HCT116 (cell line): ENCODE data around the gene RIGI. TPM values are rescaled to one million over a fixed set of nuclear protein-coding genes. Genes with fewer than 3 reads are reported as not detected.

Source experiments
- ATAC-seq: fragments of 200-7000 bp; cut with Tn5 transposase; 2 replicates; pipeline ENCODE4 v1.9.1; 2020; ENCODE audit warnings: mild to moderate bottlenecking, moderate library complexity
- BruUV-seq: library from RNA; stranded (reverse); fragments of 400-500 nt; replicated peaks from 2 replicates; lab custom pipeline; 2021; lab: Mats Ljungman, UMichigan
- CTCF ChIA-PET: fragments of 300-600 bp; sonication (Branson Sonifier 250); formaldehyde crosslinking; loops from one replicate; lab custom pipeline; 2021; ENCODE audit warnings: antibody characterized with exemption; lab: Charles Lee
- POLR2A ChIA-PET: fragments of 300-600, 350-600 bp; sonication (Branson Sonifier 250); formaldehyde crosslinking; loops from one replicate; lab custom pipeline; 2021; ENCODE audit warnings: antibody characterized with exemption; lab: Charles Lee
- RAD21 ChIA-PET, 2 experiments: fragments of 300-600 bp; sonication (Branson Sonifier 250); formaldehyde crosslinking; loops; one replicate each; lab custom pipeline; 2023; ENCODE audit warnings: low total read pairs in 2 of 2; ENCODE audit not compliant: uncharacterized antibody in 2 of 2, unreplicated experiment in 2 of 2, low non-redundant PET in 1 of 2; lab: Charles Lee
- DNase-seq: peaks from one replicate; pipeline ENCODE4 v3.0.0-alpha.2; 2010; ENCODE audit warnings: low read depth, low spot score
- H2AFZ ChIP-seq: fragments of 200-600 bp; shearing (Covaris generic), sonication (generic); 2 replicates; pipeline ENCODE4 v1.6.1; 2017; ENCODE audit warnings: low read depth, mixed run types, mixed read lengths, antibody characterized with exemption, low read length; ENCODE audit not compliant: poor library complexity, severe bottlenecking
- H3K27ac ChIP-seq: 2 replicates; pipeline ENCODE4 v1.5.1; 2012; ENCODE audit warnings: low read depth, low read length
- H3K27me3 ChIP-seq: fragments of 200-600 bp; sonication (generic); 2 replicates; pipeline ENCODE4 v1.6.1; 2016; ENCODE audit warnings: mixed run types, low read length, mixed read lengths; ENCODE audit not compliant: insufficient read depth
- H3K36me3 ChIP-seq, 2 experiments: fragments of 200-500 bp in 1 of 2; fragments of 200-600 bp in 1 of 2; sonication (Bioruptor generic) in 1 of 2; sonication (generic) in 1 of 2; 2 replicates each; pipeline versions ENCODE4 v1.5.1 to v1.6.1; 2014 to 2016; ENCODE audit warnings: low read length in 2 of 2, inconsistent platforms in 1 of 2, mixed read lengths in 1 of 2, mixed run types in 1 of 2; ENCODE audit not compliant: insufficient read depth in 2 of 2, control insufficient read depth in 1 of 2
- H3K4me1 ChIP-seq, 2 experiments: fragments of 200-600 bp in 1 of 2; sonication (generic) in 1 of 2; 2 replicates each; pipeline versions ENCODE4 v1.5.1 to v1.6.1; 2012 to 2017; ENCODE audit warnings: low read length in 2 of 2, inconsistent platforms in 1 of 2, mild to moderate bottlenecking in 1 of 2, mixed read lengths in 1 of 2, mixed run types in 1 of 2, moderate library complexity in 1 of 2; ENCODE audit not compliant: insufficient read depth in 2 of 2, control insufficient read depth in 1 of 2
- H3K4me2 ChIP-seq: fragments of 200-600 bp; sonication (generic); 2 replicates; pipeline ENCODE4 v1.6.1; 2017; ENCODE audit warnings: mixed run types, low read length, mixed read lengths
- H3K4me3 ChIP-seq, 2 experiments: fragments of 200-600 bp in 1 of 2; sonication (generic) in 1 of 2; replicated peaks in 1 of 2; 2 replicates each; pipeline ENCODE4 v1.5.1; 2011 to 2016; ENCODE audit warnings: low read length in 2 of 2, control low read depth in 1 of 2, low read depth in 1 of 2, mild to moderate bottlenecking in 1 of 2, mixed read lengths in 1 of 2, mixed run types in 1 of 2
- H3K79me2 ChIP-seq: fragments of 200-600 bp; sonication (generic); 2 replicates; pipeline ENCODE4 v1.6.1; 2017; ENCODE audit warnings: mild to moderate bottlenecking, mixed run types, low read length, moderate library complexity, mixed read lengths; ENCODE audit not compliant: insufficient read depth
- H3K9ac ChIP-seq: fragments of 200-600 bp; sonication (generic); 2 replicates; pipeline ENCODE4 v1.6.1; 2016; ENCODE audit warnings: low read length, mixed read lengths
- H3K9me2 ChIP-seq: fragments of 200-600 bp; sonication (generic), shearing (Covaris generic); 2 replicates; pipeline ENCODE4 v1.6.1; 2017; ENCODE audit warnings: mixed run types, mild to moderate bottlenecking, moderate library complexity; ENCODE audit not compliant: insufficient read depth
- H3K9me3 ChIP-seq, 2 experiments: fragments of 200-500 bp in 1 of 2; fragments of 200-600 bp in 1 of 2; sonication (Bioruptor generic) in 1 of 2; sonication (generic) in 1 of 2; 2 replicates each; pipeline ENCODE4 v1.6.1; 2014 to 2017; ENCODE audit warnings: low read length in 2 of 2, mixed read lengths in 2 of 2, inconsistent platforms in 1 of 2, low read depth in 1 of 2, mild to moderate bottlenecking in 1 of 2, mixed run types in 1 of 2, moderate library complexity in 1 of 2; ENCODE audit not compliant: control insufficient read depth in 1 of 2, insufficient read depth in 1 of 2
- H4K20me1 ChIP-seq: fragments of 200-600 bp; sonication (generic), shearing (Covaris generic); 2 replicates; pipeline ENCODE4 v1.6.1; 2017; ENCODE audit warnings: mixed run types, mild to moderate bottlenecking, moderate library complexity; ENCODE audit not compliant: insufficient read depth
- ATF3 ChIP-seq: IDR thresholded peaks from 2 replicates; pipeline ENCODE4 v1.6.1; 2012
- CEBPB ChIP-seq: IDR thresholded peaks from 2 replicates; pipeline ENCODE4 v1.6.1; 2012; ENCODE audit warnings: low read depth
- CTCF ChIP-seq, 3 experiments: fragments of 200-600 bp in 1 of 3; sonication (generic) in 1 of 3; IDR thresholded peaks in 2 of 3; conservative IDR thresholded peaks in 1 of 3; 2 replicates each; pipeline ENCODE4 v1.5.1; 2012 to 2017; ENCODE audit warnings: low read depth in 2 of 3, low read length in 2 of 3, antibody characterized with exemption in 1 of 3, borderline replicate concordance in 1 of 3, control low read depth in 1 of 3, mild to moderate bottlenecking in 1 of 3, mixed read lengths in 1 of 3, mixed run types in 1 of 3, moderate library complexity in 1 of 3; ENCODE audit not compliant: insufficient read depth in 1 of 3
- EGR1 ChIP-seq: IDR thresholded peaks from 2 replicates; pipeline ENCODE4 v1.6.1; 2012; ENCODE audit warnings: low read depth
- ELF1 ChIP-seq: IDR thresholded peaks from 2 replicates; pipeline ENCODE4 v1.6.1; 2012; ENCODE audit warnings: low read depth, borderline replicate concordance
- EZH2 ChIP-seq: fragments of 200-600 bp; sonication (generic); IDR thresholded peaks from 2 replicates; pipeline ENCODE4 v1.6.1; 2017; ENCODE audit warnings: antibody characterized with exemption, mixed run types
- EZH2phosphoT487 ChIP-seq: fragments of 200-600 bp; IDR thresholded peaks from 2 replicates; pipeline ENCODE4 v1.6.1; 2018; ENCODE audit warnings: antibody characterized with exemption, borderline replicate concordance
- FOSL1 ChIP-seq: IDR thresholded peaks from 2 replicates; pipeline ENCODE4 v1.6.1; 2012; ENCODE audit warnings: low read depth
- JUND ChIP-seq: IDR thresholded peaks from 2 replicates; pipeline ENCODE4 v1.6.1; 2012
- POLR2A ChIP-seq: IDR thresholded peaks from 2 replicates; pipeline ENCODE4 v1.7.0; 2011; ENCODE audit warnings: borderline replicate concordance; ENCODE audit not compliant: insufficient read depth, insufficient read length; ENCODE audit errors: extremely low read depth
- POLR2AphosphoS5 ChIP-seq: IDR thresholded peaks from 2 replicates; pipeline ENCODE4 v1.6.1; 2011; ENCODE audit warnings: mild to moderate bottlenecking, low read depth, low read length, moderate library complexity
- RAD21 ChIP-seq: IDR thresholded peaks from 2 replicates; pipeline ENCODE4 v1.6.1; 2012; ENCODE audit warnings: low read depth, mild to moderate bottlenecking
- SIN3A ChIP-seq: IDR thresholded peaks from 2 replicates; pipeline ENCODE4 v1.6.1; 2012; ENCODE audit warnings: low read depth
- SP1 ChIP-seq: IDR thresholded peaks from 2 replicates; pipeline ENCODE4 v1.6.1; 2012; ENCODE audit warnings: low read depth
- YY1 ChIP-seq: IDR thresholded peaks from 2 replicates; pipeline ENCODE4 v1.6.1; 2011; ENCODE audit warnings: low read length, low read depth, moderate library complexity, mild to moderate bottlenecking; ENCODE audit not compliant: insufficient replicate concordance; ENCODE audit errors: extremely low read depth
- ZBTB33 ChIP-seq: IDR thresholded peaks from 2 replicates; pipeline ENCODE4 v1.6.1; 2011; ENCODE audit warnings: mild to moderate bottlenecking, low read length, moderate library complexity; ENCODE audit not compliant: insufficient replicate concordance; ENCODE audit errors: extremely low read depth
- ZFX ChIP-seq: fragments of 450-650 bp; IDR thresholded peaks from 2 replicates; pipeline ENCODE4 v1.6.1; 2017
- ZNF274 ChIP-seq: fragments of 200-500 bp; sonication (Bioruptor generic); IDR thresholded peaks from 2 replicates; pipeline ENCODE4 v1.6.1; 2014; ENCODE audit warnings: mild to moderate bottlenecking, low read depth, low read length, inconsistent platforms
- intact Hi-C: fragments of 100-400 bp; cut with micrococcal nuclease; formaldehyde crosslinking; loops from 2 replicates; pipeline ENCODE4 v1.10.0; 2022
- total RNA-seq: library from RNA; stranded (reverse); gene quantifications from one replicate; pipeline ENCODE4 v1.2.1, GENCODE V29; 2021; ENCODE audit not compliant: unreplicated experiment

Gene RIGI
- total RNA-seq, 1 experiment from 2014 or later, result 5.5 TPM

GRCh38 chr9:32508728-32509127 is 17.3 kb downstream of the RIGI start:
- Histone ChIP-seq H3K4me2 (no peak overlapping the region), H2AFZ (no peak overlapping the region), H3K9ac (no peak overlapping the region), H3K36me3 (no peaks in the 10 kb centered on the region), H3K9me3 (no peaks in the 10 kb centered on the region), H3K4me1 (no peaks in the 10 kb centered on the region), H3K27me3 (no peaks in the 10 kb centered on the region), H3K9me2 (no peaks in the 10 kb centered on the region), H4K20me1 (no peaks in the 10 kb centered on the region), H3K79me2 (no peaks in the 10 kb centered on the region; the same call in 1 of the 2 replicates), H3K27ac (no peak overlapping the region), H3K4me3 (no peak overlapping the region)
- intact Hi-C loops, result no loop called here
- RAD21 ChIA-PET, result no interaction called here
- CTCF ChIA-PET, result no interaction called here
- TF ChIP-seq FOSL1 (no peak), ATF3 (no peak), EGR1 (no peak), ELF1 (no peak), POLR2AphosphoS5 (no peak), EZH2phosphoT487 (no peak), JUND (no peak), RAD21 (no peak), EZH2 (no peak), YY1 (no peak), ZFX (no peak)
- BruUV-seq, result no TSS peak
- POLR2A ChIA-PET, result no interaction called here
- DNase-seq (no peak), ATAC-seq (no peak)

GRCh38 chr9:32503008-32503407 is 23.0 kb downstream of the RIGI start:
- Histone ChIP-seq H3K4me1 (peaks cover 8 to 33% of the 10 kb centered on the region in 2 experiments; a peak in 3 of 4 replicates), H3K9me3 (no peaks in the 10 kb centered on the region), H3K36me3 (no peaks in the 10 kb centered on the region), H3K9ac (no peak overlapping the region), H3K79me2 (no peaks in the 10 kb centered on the region; the same call in 1 of the 2 replicates), H4K20me1 (no peaks in the 10 kb centered on the region), H3K4me3 (peak overlapping the region in 1 of 2 experiments; percentile 22; a peak in 1 of 4 replicates), H3K27me3 (no peaks in the 10 kb centered on the region), H3K9me2 (no peaks in the 10 kb centered on the region), H2AFZ (no peak overlapping the region), H3K4me2 (peak overlapping the region; percentile 54), H3K27ac (no peak overlapping the region)
- CTCF ChIA-PET, result no interaction called here
- intact Hi-C loops, result no loop called here
- DNase-seq (no peak), ATAC-seq (peak; percentile 34; the same call in 1 of the 2 replicates)
- POLR2A ChIA-PET, result no interaction called here
- RAD21 ChIA-PET, result no interaction called here
- no TSS peak for BruUV-seq
- TF ChIP-seq SIN3A (no peak), ZFX (no peak), SP1 (no peak), ZBTB33 (no peak), CTCF (IDR thresholded peaks at IDR 0.05 in 2 of 3, conservative IDR thresholded peaks at IDR 0.05 in 1 of 3; ENCODE audit: borderline replicate concordance in 1 of 3, insufficient read depth in 1 of 3, low read depth in 2 of 3, low read length in 2 of 3) (no peak), ZNF274 (no peak), YY1 (no peak), RAD21 (no peak), EGR1 (no peak), ATF3 (no peak), POLR2AphosphoS5 (no peak), POLR2A (no peak), CEBPB (no peak)
